Colon (tissue), 2 donors: ENCODE results near the gene CMTM4.
"Not testable (repeated sequence)": the region's sequence is repeated elsewhere in the genome, so short reads cannot be mapped to it uniquely, and the experiment has no call there.

Experiments
- FAIRE-seq: peaks from 2 replicates; lab custom pipeline; 2012; peaks lifted over from hg19 to GRCh38; lab: Jason Lieb, UNC
- donor health status: control.
- donor health status: control.

The CMTM4 gene

GRCh38 chr16:66705790-66706505 is 9.4 kb upstream of the CMTM4 start:
- no peak for FAIRE-seq

GRCh38 chr16:66703406-66704215 is 7.1 kb upstream of the CMTM4 start:
- no peak for FAIRE-seq

GRCh38 chr16:66701516-66701915 is 5.0 kb upstream of the CMTM4 start:
- no peak for FAIRE-seq

- FAIRE-seq, result no peak
These were observed 4.5 kb upstream of the CMTM4 start for GRCh38 chr16:66701026-66701425.

- no peak for FAIRE-seq
These were observed 3.4 kb upstream of the CMTM4 start for GRCh38 chr16:66699898-66700297.

- no peak for FAIRE-seq
These were observed 1.5 kb upstream of the CMTM4 start for GRCh38 chr16:66698046-66698445.

- FAIRE-seq, result no peak
These were observed 441 bp downstream of the CMTM4 start for GRCh38 chr16:66695935-66696668.

- FAIRE-seq, result no peak
These were observed 1.0 kb downstream of the CMTM4 start for GRCh38 chr16:66695471-66695934.

- FAIRE-seq, result no peak
These were observed 3.4 kb downstream of the CMTM4 start for GRCh38 chr16:66693149-66693548.

- no peak for FAIRE-seq
These were observed 4.2 kb downstream of the CMTM4 start for GRCh38 chr16:66692341-66692740.

GRCh38 chr16:66691234-66691633 is 5.3 kb downstream of the CMTM4 start:
- no peak for FAIRE-seq

GRCh38 chr16:66690106-66690847 is 6.3 kb downstream of the CMTM4 start:
- no peak for FAIRE-seq

GRCh38 chr16:66689282-66689681 is 7.3 kb downstream of the CMTM4 start:
- no peak for FAIRE-seq

GRCh38 chr16:66687906-66688625 is 8.5 kb downstream of the CMTM4 start:
- no peak for FAIRE-seq

GRCh38 chr16:66685501-66686115 is 10.9 kb downstream of the CMTM4 start:
- FAIRE-seq, result not testable (repeated sequence)

- no peak for FAIRE-seq
These were observed 14.3 kb downstream of the CMTM4 start for GRCh38 chr16:66682271-66682670.

GRCh38 chr16:66681676-66682075 is 14.9 kb downstream of the CMTM4 start:
- no peak for FAIRE-seq

GRCh38 chr16:66678337-66678736 is 18.2 kb downstream of the CMTM4 start:
- FAIRE-seq, result no peak

GRCh38 chr16:66677836-66678235 is 18.7 kb downstream of the CMTM4 start:
- FAIRE-seq, result no peak

- no peak for FAIRE-seq
These were observed 19.4 kb downstream of the CMTM4 start for GRCh38 chr16:66677179-66677578.

- no peak for FAIRE-seq
These were observed 19.9 kb downstream of the CMTM4 start for GRCh38 chr16:66676599-66676998.
